ENCODE results near the gene TMEM150C.

DNA sequence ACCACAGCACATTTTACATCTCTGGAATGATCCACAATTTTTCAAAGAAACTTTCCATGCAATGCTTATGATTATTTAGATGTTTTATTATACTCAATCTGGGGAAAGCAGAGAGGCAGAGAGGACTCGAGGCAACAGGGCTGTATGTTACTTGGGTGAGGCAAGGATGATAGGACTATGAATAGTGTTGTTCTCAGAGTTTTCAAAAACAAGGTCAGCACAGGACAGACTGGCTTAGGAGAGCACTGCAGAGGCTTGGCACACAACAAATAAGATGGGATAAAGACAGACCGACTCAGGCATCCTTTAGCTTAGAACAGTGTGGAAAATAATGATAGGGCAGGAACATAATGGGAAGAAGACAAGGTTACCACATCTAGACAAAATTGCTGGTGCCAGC is 65.4 kb downstream of the TMEM150C start:
- TF ChIP-seq MYBL2 (CRISPR knock-in tag; IDR thresholded peaks at IDR 0.05): no peak
- TF ChIP-seq SP1 (CRISPR knock-in tag; conservative IDR thresholded peaks at IDR 0.05): no peak
- TF ChIP-seq STAT6 (CRISPR knock-in tag; conservative IDR thresholded peaks at IDR 0.05; ENCODE audit: low read depth): no peak
- TF ChIP-seq, protein P1, sequence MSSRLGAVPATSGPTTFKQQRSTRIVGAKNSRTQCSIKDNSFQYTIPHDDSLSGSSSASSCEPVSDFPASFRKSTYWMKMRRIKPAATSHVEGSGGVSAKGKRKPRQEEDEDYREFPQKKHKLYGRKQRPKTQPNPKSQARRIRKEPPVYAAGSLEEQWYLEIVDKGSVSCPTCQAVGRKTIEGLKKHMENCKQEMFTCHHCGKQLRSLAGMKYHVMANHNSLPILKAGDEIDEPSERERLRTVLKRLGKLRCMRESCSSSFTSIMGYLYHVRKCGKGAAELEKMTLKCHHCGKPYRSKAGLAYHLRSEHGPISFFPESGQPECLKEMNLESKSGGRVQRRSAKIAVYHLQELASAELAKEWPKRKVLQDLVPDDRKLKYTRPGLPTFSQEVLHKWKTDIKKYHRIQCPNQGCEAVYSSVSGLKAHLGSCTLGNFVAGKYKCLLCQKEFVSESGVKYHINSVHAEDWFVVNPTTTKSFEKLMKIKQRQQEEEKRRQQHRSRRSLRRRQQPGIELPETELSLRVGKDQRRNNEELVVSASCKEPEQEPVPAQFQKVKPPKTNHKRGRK (CRISPR knock-in tag; IDR thresholded peaks at IDR 0.05; ENCODE audit: borderline replicate concordance): no peak
- no peak for TF ChIP-seq CTCF (IDR thresholded peaks at IDR 0.05)
- TF ChIP-seq, protein P2, sequence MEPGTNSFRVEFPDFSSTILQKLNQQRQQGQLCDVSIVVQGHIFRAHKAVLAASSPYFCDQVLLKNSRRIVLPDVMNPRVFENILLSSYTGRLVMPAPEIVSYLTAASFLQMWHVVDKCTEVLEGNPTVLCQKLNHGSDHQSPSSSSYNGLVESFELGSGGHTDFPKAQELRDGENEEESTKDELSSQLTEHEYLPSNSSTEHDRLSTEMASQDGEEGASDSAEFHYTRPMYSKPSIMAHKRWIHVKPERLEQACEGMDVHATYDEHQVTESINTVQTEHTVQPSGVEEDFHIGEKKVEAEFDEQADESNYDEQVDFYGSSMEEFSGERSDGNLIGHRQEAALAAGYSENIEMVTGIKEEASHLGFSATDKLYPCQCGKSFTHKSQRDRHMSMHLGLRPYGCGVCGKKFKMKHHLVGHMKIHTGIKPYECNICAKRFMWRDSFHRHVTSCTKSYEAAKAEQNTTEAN (CRISPR knock-in tag; IDR thresholded peaks at IDR 0.05): no peak
- TF ChIP-seq, protein P3, sequence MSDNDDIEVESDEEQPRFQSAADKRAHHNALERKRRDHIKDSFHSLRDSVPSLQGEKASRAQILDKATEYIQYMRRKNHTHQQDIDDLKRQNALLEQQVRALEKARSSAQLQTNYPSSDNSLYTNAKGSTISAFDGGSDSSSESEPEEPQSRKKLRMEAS (CRISPR knock-in tag; IDR thresholded peaks at IDR 0.05): no peak
- no peak for TF ChIP-seq JUN (CRISPR knock-in tag; IDR thresholded peaks at IDR 0.05)
- no peak for TF ChIP-seq E2F1 (CRISPR knock-in tag; IDR thresholded peaks at IDR 0.05)
- no peak for TF ChIP-seq ESRRA (CRISPR knock-in tag; IDR thresholded peaks at IDR 0.05; ENCODE audit: borderline replicate concordance)
- no peak for TF ChIP-seq ZNF317 (CRISPR knock-in tag; IDR thresholded peaks at IDR 0.05; ENCODE audit: borderline replicate concordance, low read depth)
- no peak for TF ChIP-seq TCF7 (CRISPR knock-in tag; IDR thresholded peaks at IDR 0.05; ENCODE audit: low read depth)
- no peak for TF ChIP-seq AR (CRISPR knock-in tag; IDR thresholded peaks at IDR 0.05)

All from WTC11 (cell line).